ENCODE measurements around the gene PRRT4.

DNA sequence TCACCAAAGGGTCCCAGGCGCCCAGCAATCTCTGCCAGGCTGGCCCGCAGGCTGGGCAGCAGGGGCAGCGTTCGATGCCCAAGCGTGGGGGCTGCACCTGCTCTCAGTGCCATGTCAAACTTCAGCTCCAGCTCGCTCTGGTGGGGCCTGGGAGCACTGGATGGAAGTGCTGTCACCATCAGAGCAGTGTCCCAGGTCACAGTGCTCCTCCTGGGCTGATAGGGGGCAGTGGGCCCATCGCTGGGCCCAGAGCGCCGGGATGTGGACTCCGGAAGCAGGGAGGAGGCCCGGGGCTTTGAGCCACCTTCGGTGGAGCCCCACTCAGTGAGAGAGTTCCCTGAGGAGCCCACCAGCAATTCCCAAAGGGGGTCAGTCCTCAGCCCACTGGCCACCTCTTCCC is 2.2 kb downstream of the PRRT4 start:
- TF ChIP-seq, protein P1, sequence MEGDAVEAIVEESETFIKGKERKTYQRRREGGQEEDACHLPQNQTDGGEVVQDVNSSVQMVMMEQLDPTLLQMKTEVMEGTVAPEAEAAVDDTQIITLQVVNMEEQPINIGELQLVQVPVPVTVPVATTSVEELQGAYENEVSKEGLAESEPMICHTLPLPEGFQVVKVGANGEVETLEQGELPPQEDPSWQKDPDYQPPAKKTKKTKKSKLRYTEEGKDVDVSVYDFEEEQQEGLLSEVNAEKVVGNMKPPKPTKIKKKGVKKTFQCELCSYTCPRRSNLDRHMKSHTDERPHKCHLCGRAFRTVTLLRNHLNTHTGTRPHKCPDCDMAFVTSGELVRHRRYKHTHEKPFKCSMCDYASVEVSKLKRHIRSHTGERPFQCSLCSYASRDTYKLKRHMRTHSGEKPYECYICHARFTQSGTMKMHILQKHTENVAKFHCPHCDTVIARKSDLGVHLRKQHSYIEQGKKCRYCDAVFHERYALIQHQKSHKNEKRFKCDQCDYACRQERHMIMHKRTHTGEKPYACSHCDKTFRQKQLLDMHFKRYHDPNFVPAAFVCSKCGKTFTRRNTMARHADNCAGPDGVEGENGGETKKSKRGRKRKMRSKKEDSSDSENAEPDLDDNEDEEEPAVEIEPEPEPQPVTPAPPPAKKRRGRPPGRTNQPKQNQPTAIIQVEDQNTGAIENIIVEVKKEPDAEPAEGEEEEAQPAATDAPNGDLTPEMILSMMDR (conservative IDR thresholded peaks at IDR 0.05 in 1 of 2, IDR thresholded peaks at IDR 0.05 in 1 of 2; ENCODE audit: low read depth in 1 of 2, low read length in 2 of 2), result no peak
- no peak for TF ChIP-seq EZH2 (IDR thresholded peaks at IDR 0.05; ENCODE audit: low read length, missing control alignments)
